ENCODE measurements around the gene HERC3. TPM values are rescaled to one million over a fixed set of nuclear protein-coding genes. Genes with fewer than 3 reads are reported as not detected.

The HERC3 gene
- total and polyA plus RNA-seq, 2 of the 13 experiments (the other 11 are each of a cell fraction or from before 2014, with no cell fraction given), result 3.8 to 6.2 TPM

- intact Hi-C loops (cut with micrococcal nuclease; ENCODE audit: unreplicated experiment), result no loop called here
- H3K36me3 ChIP-seq (replicated peaks in 1 of 2; ENCODE audit: control insufficient read depth in 1 of 2, insufficient read depth in 2 of 2, low read length in 2 of 2), result peaks cover 11 to 55% of the 10 kb centered on the region in 2 experiments
- TF ChIP-seq ZNF326 (CRISPR knock-in tag; IDR thresholded peaks at IDR 0.05; ENCODE audit: borderline replicate concordance) (no peak), SRSF4 (IDR thresholded peaks at IDR 0.05; ENCODE audit: low read depth, low read length, poor library complexity, severe bottlenecking) (no peak), PHF20 (CRISPR knock-in tag; IDR thresholded peaks at IDR 0.05) (no peak), KLF11 (CRISPR knock-in tag; IDR thresholded peaks at IDR 0.05) (no peak), ZNF557 (CRISPR knock-in tag; IDR thresholded peaks at IDR 0.05) (no peak), ZNF776 (CRISPR knock-in tag; IDR thresholded peaks at IDR 0.05) (no peak), RORA (CRISPR knock-in tag; IDR thresholded peaks at IDR 0.05) (no peak), IKZF5 (CRISPR knock-in tag; IDR thresholded peaks at IDR 0.05) (no peak), ZNF629 (CRISPR knock-in tag; conservative IDR thresholded peaks at IDR 0.05) (no peak), NFYB (CRISPR knock-in tag; IDR thresholded peaks at IDR 0.05) (no peak), RBM39 (IDR thresholded peaks at IDR 0.05; ENCODE audit: low read depth, low read length, poor library complexity, severe bottlenecking) (no peak), ZFY (CRISPR knock-in tag; IDR thresholded peaks at IDR 0.05) (no peak), ZNF24 (IDR thresholded peaks at IDR 0.05) (no peak), CBX5 (CRISPR knock-in tag; IDR thresholded peaks at IDR 0.05; ENCODE audit: borderline replicate concordance) (no peak), EHMT2 (IDR thresholded peaks at IDR 0.05; ENCODE audit: borderline replicate concordance, low read depth, low read length) (no peak), ZBED4 (CRISPR knock-in tag; IDR thresholded peaks at IDR 0.05; ENCODE audit: borderline replicate concordance) (no peak), HNRNPH1 (optimal IDR thresholded peaks at IDR 0.05; ENCODE audit: low read depth, low read length) (no peak), ERF (CRISPR knock-in tag; IDR thresholded peaks at IDR 0.05) (no peak), ZNF263 (CRISPR knock-in tag; IDR thresholded peaks at IDR 0.05) (no peak)
- no peaks in the 10 kb centered on the region for H3K27me3 ChIP-seq (ENCODE audit: control insufficient read depth in 1 of 2, insufficient read depth in 2 of 2, low read length in 2 of 2)
- no peak overlapping the region for H3K27ac ChIP-seq (ENCODE audit: extremely low read length, insufficient read depth, low read length)
- DNase-seq (ENCODE audit: low spot score) (no peak), FAIRE-seq (no peak), ATAC-seq (no peak)
- ChIA-PET POLR2A (no interaction called here), CTCF (ENCODE audit: low intra/inter-chr PET ratio, low total read pairs) (no interaction called here)
- no peak overlapping the region for H3K9ac ChIP-seq (ENCODE audit: insufficient read depth, low read depth, low read length)
- H3K4me2 ChIP-seq (ENCODE audit: low read depth, low read length), result no peak overlapping the region
- H3K4me1 ChIP-seq (ENCODE audit: insufficient read depth, low read length), result no peaks in the 10 kb centered on the region
- no peak overlapping the region for H2AFZ ChIP-seq (ENCODE audit: low read length)
- no peaks in the 10 kb centered on the region for H3K79me2 ChIP-seq (ENCODE audit: insufficient read depth, low read length)
- no peak overlapping the region for H3K4me3 ChIP-seq (replicated peaks in 1 of 3; ENCODE audit: insufficient read depth in 1 of 3, low read depth in 2 of 3, low read length in 3 of 3)
- H3K9me3 ChIP-seq (ENCODE audit: low read length), result no peaks in the 10 kb centered on the region
- WGBS (ENCODE audit: low lambda C conversion rate), result 90% methylated on average over 14 of the region's 14 CpGs
- in situ Hi-C loops (cut with HindIII; ENCODE audit: extremely low pct_ligation_motif_present, low pct_unique_long_range_greater_than_20kb), result no loop called here
- H4K20me1 ChIP-seq (ENCODE audit: insufficient read depth, low read length), result no peaks in the 10 kb centered on the region
- no TSS peak for BruUV-seq (replicated peaks)
Measured at GRCh38 chr4:88737307-88737941, 145.1 kb downstream of the HERC3 start.
